Measurements from ENCODE around the gene ETV6.

Gene ETV6

DNA sequence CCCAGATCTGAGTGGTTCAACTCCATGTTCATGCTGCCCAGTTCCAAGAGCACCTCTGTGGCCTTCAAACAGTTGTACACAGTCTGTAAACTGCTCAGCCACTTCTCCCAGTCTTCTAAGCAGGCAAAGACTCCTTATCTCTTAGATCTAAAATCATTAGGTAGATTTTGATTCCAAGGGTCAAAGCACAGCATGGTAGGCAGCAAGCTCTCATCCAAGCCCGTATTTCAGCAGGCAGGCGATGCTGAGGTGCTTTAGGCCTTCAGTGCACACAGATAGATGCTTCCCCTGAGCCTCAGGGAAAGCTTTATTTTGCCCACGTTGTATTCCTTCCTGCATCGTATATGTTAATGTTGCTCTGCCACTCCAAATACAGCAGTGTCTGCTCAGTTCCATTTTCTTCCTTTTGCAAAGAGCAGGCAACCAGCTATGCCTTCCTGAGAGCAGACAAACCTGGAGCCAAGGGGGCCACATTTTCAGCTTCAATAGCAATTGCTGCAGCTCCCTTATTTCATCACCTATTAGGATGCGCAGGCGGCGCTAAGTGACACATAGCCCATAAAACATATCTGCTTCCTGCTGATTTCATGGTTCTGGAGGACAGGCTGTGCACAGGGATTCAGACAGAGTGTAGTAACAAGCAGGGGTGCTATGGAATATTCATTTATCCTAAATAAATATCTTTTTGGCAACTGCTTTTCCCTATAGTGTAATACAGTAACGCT lies 67.5 kb downstream of the ETV6 start:
- Histone ChIP-seq H3K27me3 (ENCODE audit: insufficient read depth, low read length, poor library complexity, severe bottlenecking) (no peaks in the 10 kb centered on the region), H3K79me2 (ENCODE audit: insufficient read depth, low read length) (peaks cover 98% of the 10 kb centered on the region), H2AFZ (ENCODE audit: low read length) (no peak overlapping the region), H3K4me2 (ENCODE audit: low read depth, low read length, poor library complexity, severe bottlenecking) (no peak overlapping the region), H3F3A (ENCODE audit: low read depth) (no peaks in the 10 kb centered on the region), H4K20me1 (ENCODE audit: insufficient read depth, low read length, poor library complexity, severe bottlenecking) (peaks cover 54% of the 10 kb centered on the region), H3K36me3 (ENCODE audit: insufficient read depth, low read length) (peaks cover 50% of the 10 kb centered on the region; the same call in 1 of the 2 replicates), H3K4me1 (ENCODE audit: insufficient read depth, low read length, poor library complexity, severe bottlenecking) (peaks cover 5% of the 10 kb centered on the region), H3K4me3 (ENCODE audit: low read length, poor library complexity, severe bottlenecking) (no peak overlapping the region), H3K9ac (ENCODE audit: low read depth, low read length, poor library complexity, severe bottlenecking) (no peak overlapping the region), H3K9me3 (ENCODE audit: insufficient read depth, low read depth, low read length) (no peaks in the 10 kb centered on the region), H3K9me2 (replicated peaks; ENCODE audit: low read depth, low read length) (no peaks in the 10 kb centered on the region)
- TF ChIP-seq, protein P1, sequence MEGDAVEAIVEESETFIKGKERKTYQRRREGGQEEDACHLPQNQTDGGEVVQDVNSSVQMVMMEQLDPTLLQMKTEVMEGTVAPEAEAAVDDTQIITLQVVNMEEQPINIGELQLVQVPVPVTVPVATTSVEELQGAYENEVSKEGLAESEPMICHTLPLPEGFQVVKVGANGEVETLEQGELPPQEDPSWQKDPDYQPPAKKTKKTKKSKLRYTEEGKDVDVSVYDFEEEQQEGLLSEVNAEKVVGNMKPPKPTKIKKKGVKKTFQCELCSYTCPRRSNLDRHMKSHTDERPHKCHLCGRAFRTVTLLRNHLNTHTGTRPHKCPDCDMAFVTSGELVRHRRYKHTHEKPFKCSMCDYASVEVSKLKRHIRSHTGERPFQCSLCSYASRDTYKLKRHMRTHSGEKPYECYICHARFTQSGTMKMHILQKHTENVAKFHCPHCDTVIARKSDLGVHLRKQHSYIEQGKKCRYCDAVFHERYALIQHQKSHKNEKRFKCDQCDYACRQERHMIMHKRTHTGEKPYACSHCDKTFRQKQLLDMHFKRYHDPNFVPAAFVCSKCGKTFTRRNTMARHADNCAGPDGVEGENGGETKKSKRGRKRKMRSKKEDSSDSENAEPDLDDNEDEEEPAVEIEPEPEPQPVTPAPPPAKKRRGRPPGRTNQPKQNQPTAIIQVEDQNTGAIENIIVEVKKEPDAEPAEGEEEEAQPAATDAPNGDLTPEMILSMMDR (conservative IDR thresholded peaks at IDR 0.05; ENCODE audit: low read length): no peak
- no peak for TF ChIP-seq EZH2phosphoT487 (IDR thresholded peaks at IDR 0.05; ENCODE audit: borderline replicate concordance)

DNA sequence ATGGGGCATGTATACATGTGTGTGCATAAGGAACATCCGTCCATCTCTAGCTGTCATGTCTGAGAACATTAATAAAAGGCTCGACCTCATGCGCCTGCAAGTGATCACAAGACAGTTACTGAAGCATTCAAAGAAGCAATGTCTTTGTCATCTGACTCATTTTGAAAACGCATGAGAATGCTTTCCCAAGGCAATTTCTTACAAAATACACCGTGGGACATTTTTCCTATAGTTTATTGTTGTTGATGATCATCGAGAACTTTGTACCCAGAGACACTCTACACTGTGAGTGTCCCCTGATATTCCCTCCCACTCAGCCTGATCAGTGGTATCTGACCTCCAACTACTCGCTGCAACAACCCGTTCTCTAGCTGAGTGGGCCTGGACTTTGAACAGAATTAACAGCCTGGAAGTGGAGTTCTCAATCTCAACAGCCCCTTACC lies 68.1 kb downstream of the ETV6 start:
- no peak overlapping the region for H3K9ac ChIP-seq (ENCODE audit: low read depth, low read length, poor library complexity, severe bottlenecking)
- no peaks in the 10 kb centered on the region for H3F3A ChIP-seq (ENCODE audit: low read depth)
- peaks cover 55% of the 10 kb centered on the region for H4K20me1 ChIP-seq (ENCODE audit: insufficient read depth, low read length, poor library complexity, severe bottlenecking)
- H3K27me3 ChIP-seq (ENCODE audit: insufficient read depth, low read length, poor library complexity, severe bottlenecking): no peaks in the 10 kb centered on the region
- H3K4me2 ChIP-seq (ENCODE audit: low read depth, low read length, poor library complexity, severe bottlenecking): no peak overlapping the region
- peaks cover 44% of the 10 kb centered on the region; the same call in 1 of the 2 replicates for H3K36me3 ChIP-seq (ENCODE audit: insufficient read depth, low read length)
- no peaks in the 10 kb centered on the region for H3K9me3 ChIP-seq (ENCODE audit: insufficient read depth, low read depth, low read length)
- peaks cover 5% of the 10 kb centered on the region for H3K4me1 ChIP-seq (ENCODE audit: insufficient read depth, low read length, poor library complexity, severe bottlenecking)
- H3K9me2 ChIP-seq (replicated peaks; ENCODE audit: low read depth, low read length): no peaks in the 10 kb centered on the region
- TF ChIP-seq EZH2phosphoT487 (IDR thresholded peaks at IDR 0.05; ENCODE audit: borderline replicate concordance): no peak
- TF ChIP-seq, protein P1 (conservative IDR thresholded peaks at IDR 0.05; ENCODE audit: low read length): no peak
- H3K4me3 ChIP-seq (ENCODE audit: low read length, poor library complexity, severe bottlenecking): no peak overlapping the region
- no peak overlapping the region for H2AFZ ChIP-seq (ENCODE audit: low read length)
- peaks cover 98% of the 10 kb centered on the region for H3K79me2 ChIP-seq (ENCODE audit: insufficient read depth, low read length)

DNA sequence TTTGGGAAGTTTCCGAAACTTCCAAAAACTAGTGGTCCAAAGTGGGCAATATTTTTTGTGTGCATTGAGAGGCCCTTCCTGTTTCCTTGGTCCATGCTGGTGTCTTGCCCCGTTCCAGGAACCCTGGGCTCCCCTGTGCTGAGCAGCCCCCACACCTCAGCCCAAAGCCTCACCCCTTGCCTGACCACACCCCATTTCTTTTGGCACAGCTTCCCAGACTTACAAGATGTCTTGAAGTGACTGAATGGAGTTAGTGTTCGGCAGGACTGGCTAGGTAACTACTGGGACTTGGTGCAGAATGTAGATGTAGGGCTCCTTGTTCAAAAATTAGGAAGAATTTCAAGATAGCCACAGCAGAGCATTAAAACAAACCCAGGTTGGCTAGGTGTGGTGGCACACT lies 68.6 kb downstream of the ETV6 start:
- H3F3A ChIP-seq (ENCODE audit: low read depth): no peaks in the 10 kb centered on the region
- TF ChIP-seq EZH2phosphoT487 (IDR thresholded peaks at IDR 0.05; ENCODE audit: borderline replicate concordance): no peak
- TF ChIP-seq, protein P1 (conservative IDR thresholded peaks at IDR 0.05; ENCODE audit: low read length): no peak
- H3K79me2 ChIP-seq (ENCODE audit: insufficient read depth, low read length): peaks cover 98% of the 10 kb centered on the region
- H3K36me3 ChIP-seq (ENCODE audit: insufficient read depth, low read length): peaks cover 38% of the 10 kb centered on the region; the same call in 1 of the 2 replicates
- H3K4me2 ChIP-seq (ENCODE audit: low read depth, low read length, poor library complexity, severe bottlenecking): no peak overlapping the region
- H3K4me3 ChIP-seq (ENCODE audit: low read length, poor library complexity, severe bottlenecking): no peak overlapping the region
- H3K27me3 ChIP-seq (ENCODE audit: insufficient read depth, low read length, poor library complexity, severe bottlenecking): no peaks in the 10 kb centered on the region
- no peaks in the 10 kb centered on the region for H3K9me3 ChIP-seq (ENCODE audit: insufficient read depth, low read depth, low read length)
- H3K4me1 ChIP-seq (ENCODE audit: insufficient read depth, low read length, poor library complexity, severe bottlenecking): peaks cover 5% of the 10 kb centered on the region
- no peak overlapping the region for H3K9ac ChIP-seq (ENCODE audit: low read depth, low read length, poor library complexity, severe bottlenecking)
- no peak overlapping the region for H2AFZ ChIP-seq (ENCODE audit: low read length)
- peaks cover 51% of the 10 kb centered on the region for H4K20me1 ChIP-seq (ENCODE audit: insufficient read depth, low read length, poor library complexity, severe bottlenecking)
- no peaks in the 10 kb centered on the region for H3K9me2 ChIP-seq (replicated peaks; ENCODE audit: low read depth, low read length)
